Ascending aorta (tissue), 2 donors: ENCODE results near the gene NDUFB8. TPM values are rescaled to one million over a fixed set of nuclear protein-coding genes. Genes with fewer than 3 reads are reported as not detected.

ENCODE experiments used
- DNase-seq, 2 donors: peaks; one replicate each; pipeline ENCODE4 v3.0.0-alpha.2; 2019; ENCODE audit warnings: low spot score in 2 of 2
- H3K27ac ChIP-seq, 2 donors: fragments of 200-600 bp; sonication (generic); one replicate each; pipeline ENCODE4 v1.5.1; 2016 to 2017; ENCODE audit warnings: mild to moderate bottlenecking in 1 of 2
- H3K27me3 ChIP-seq: fragments of 200-600 bp; sonication (generic); one replicate; pipeline ENCODE4 v1.5.1; 2017
- H3K36me3 ChIP-seq, 2 donors: fragments of 200-600 bp; sonication (generic); one replicate each; pipeline ENCODE4 v1.5.1; 2016
- H3K4me1 ChIP-seq, 2 donors: fragments of 200-600 bp; sonication (generic); one replicate each; pipeline ENCODE4 v1.5.1; 2016 to 2017; ENCODE audit warnings: mild to moderate bottlenecking in 1 of 2
- H3K4me3 ChIP-seq, 2 donors: fragments of 200-600 bp; sonication (generic); one replicate each; pipeline ENCODE4 v1.5.1; 2016 to 2017; ENCODE audit warnings: mild to moderate bottlenecking in 1 of 2
- H3K9me3 ChIP-seq, 2 donors: fragments of 200-600 bp; sonication (generic); one replicate each; pipeline ENCODE4 v1.5.1; 2016
- CTCF ChIP-seq, 3 experiments: fragments of 200-600 bp in 2 of 3; fragments of 450-650 bp in 1 of 3; sonication (generic) in 2 of 3; IDR thresholded peaks; one replicate each; pipeline ENCODE4 v1.5.1; 2016 to 2019; ENCODE audit warnings: antibody characterized with exemption in 3 of 3, mild to moderate bottlenecking in 1 of 3, moderate library complexity in 1 of 3
- intact Hi-C: fragments of 100-400 bp; cut with DNase I; formaldehyde crosslinking; loops from one replicate; pipeline ENCODE4 v1.15.1; 2023
- total RNA-seq: library from RNA; depleted of rRNA; stranded (reverse); fragments of >200 nt; gene quantifications from one replicate; pipeline ENCODE4 v1.1.0, GENCODE V29; 2016

The NDUFB8 gene
- total RNA-seq, 1 donor from 2014 or later = 71.1 TPM

DNA sequence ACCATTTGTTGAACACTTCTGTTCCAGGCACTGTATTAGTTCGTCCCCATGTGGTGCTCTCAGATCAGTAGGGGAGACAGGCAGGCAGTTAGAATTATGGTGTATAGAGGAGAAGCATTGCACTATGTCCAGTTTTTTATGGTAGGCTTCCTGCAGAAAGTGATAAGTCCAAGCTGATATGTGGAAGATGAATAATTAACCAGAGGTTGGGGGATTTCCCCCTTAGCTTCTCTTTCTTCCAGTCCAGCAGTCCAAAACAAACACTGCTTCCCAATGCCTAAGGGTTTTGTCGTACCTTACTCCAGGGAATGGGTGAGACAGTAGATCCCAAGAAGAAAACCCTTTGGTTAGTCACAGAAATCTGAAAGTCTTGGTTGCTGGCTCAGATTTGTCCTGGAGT is 25.2 kb upstream of the NDUFB8 start:
- Histone ChIP-seq H3K27me3 (no peaks in the 10 kb centered on the region), H3K4me1 (no peaks in the 10 kb centered on the region), H3K36me3 (peaks cover 0 to 27% of the 10 kb centered on the region in 2 donors), H3K9me3 (no peaks in the 10 kb centered on the region), H3K4me3 (no peak overlapping the region), H3K27ac (no peak overlapping the region)
- DNase-seq = no peak
- intact Hi-C loops = no loop called here
- no peak for TF ChIP-seq CTCF (IDR thresholded peaks at IDR 0.05)

DNA sequence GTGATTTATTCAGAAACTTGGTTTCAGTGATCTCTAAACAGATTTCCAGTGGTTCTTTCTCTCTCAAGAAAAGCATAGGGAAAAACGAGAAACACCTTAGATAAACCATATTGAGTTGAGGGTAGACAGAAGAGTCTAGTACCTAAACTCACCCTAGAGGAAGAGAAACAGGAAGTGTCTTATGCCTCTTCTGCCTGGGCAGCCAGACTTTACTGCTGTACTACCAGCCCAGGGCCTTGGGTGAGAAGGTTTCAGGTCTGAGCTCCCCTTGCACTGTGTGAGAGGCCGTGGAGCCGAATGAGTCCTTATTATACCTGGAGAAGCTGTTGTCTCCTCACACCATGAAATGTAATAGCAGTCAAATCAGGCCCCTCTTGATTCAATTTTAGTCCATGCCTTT is 24.3 kb upstream of the NDUFB8 start:
- intact Hi-C loops = no loop called here
- DNase-seq = no peak
- no peak for TF ChIP-seq CTCF (IDR thresholded peaks at IDR 0.05)
- Histone ChIP-seq H3K36me3 (peaks cover 4 to 35% of the 10 kb centered on the region in 2 donors), H3K4me1 (no peaks in the 10 kb centered on the region), H3K4me3 (no peak overlapping the region), H3K27ac (no peak overlapping the region), H3K9me3 (no peaks in the 10 kb centered on the region), H3K27me3 (no peaks in the 10 kb centered on the region)

GRCh38 chr10:100551738-100552137 is 22.1 kb upstream of the NDUFB8 start:
- H3K27me3 ChIP-seq = no peaks in the 10 kb centered on the region
- DNase-seq = no peak
- H3K27ac ChIP-seq = no peak overlapping the region
- intact Hi-C loops = no loop called here
- H3K9me3 ChIP-seq = no peaks in the 10 kb centered on the region
- H3K4me1 ChIP-seq = no peaks in the 10 kb centered on the region
- no peak for TF ChIP-seq CTCF (IDR thresholded peaks at IDR 0.05)
- H3K4me3 ChIP-seq = no peak overlapping the region
- H3K36me3 ChIP-seq = peaks cover 24 to 57% of the 10 kb centered on the region in 2 donors

GRCh38 chr10:100551196-100551595 is 21.5 kb upstream of the NDUFB8 start:
- Histone ChIP-seq H3K4me3 (no peak overlapping the region), H3K36me3 (peaks cover 29 to 57% of the 10 kb centered on the region in 2 donors), H3K4me1 (no peaks in the 10 kb centered on the region), H3K27ac (no peak overlapping the region), H3K27me3 (no peaks in the 10 kb centered on the region), H3K9me3 (no peaks in the 10 kb centered on the region)
- intact Hi-C loops = no loop called here
- no peak for DNase-seq
- no peak for TF ChIP-seq CTCF (IDR thresholded peaks at IDR 0.05)

GRCh38 chr10:100544950-100545349 is 15.3 kb upstream of the NDUFB8 start:
- DNase-seq = no peak

More at GRCh38 chr10:100544950-100545349, 15.3 kb upstream of the NDUFB8 start:
- no peak for TF ChIP-seq CTCF (IDR thresholded peaks at IDR 0.05)
- no peaks in the 10 kb centered on the region for H3K4me1 ChIP-seq
- peaks cover 87 to 98% of the 10 kb centered on the region in 2 donors for H3K36me3 ChIP-seq
- H3K27ac ChIP-seq = no peak overlapping the region
- intact Hi-C loops = no loop called here
- no peaks in the 10 kb centered on the region for H3K27me3 ChIP-seq
- no peaks in the 10 kb centered on the region for H3K9me3 ChIP-seq
- H3K4me3 ChIP-seq = no peak overlapping the region
